HG03039 (cell line): Measurements from ENCODE around the gene PHYH.
"Not testable (repeated sequence)": the region's sequence is repeated elsewhere in the genome, so short reads cannot be mapped to it uniquely, and the experiment has no call there.

Experiments
- ATAC-seq: cut with Tn5 transposase; IDR thresholded peaks from one replicate; pipeline ENCODE4 v1.9.1; 2021; ENCODE audit warnings: mild to moderate bottlenecking, moderate library complexity; ENCODE audit not compliant: unreplicated experiment

Gene PHYH

GRCh38 chr10:13299437-13300287 is at the start of gene PHYH:
PHYH (minus strand) TSS chr10:13300064; CDS start chr10:13300042, 22 bp downstream.
- peak; percentile 72 for ATAC-seq

GRCh38 chr10:13348216-13349017 is 48.6 kb upstream of the PHYH start, which contains the start of gene SEPHS1:
SEPHS1 (minus strand) TSS chr10:13348293; CDS start chr10:13344950, 3,343 bp downstream.
- ATAC-seq: peak; percentile 57

- ATAC-seq: peak; percentile 55
Measured at GRCh38 chr10:13347500-13348156, 47.8 kb upstream of the PHYH start.

- peak; percentile 24 for ATAC-seq
Measured at GRCh38 chr10:13347043-13347499, 47.2 kb upstream of the PHYH start.

- ATAC-seq: no peak
Measured at GRCh38 chr10:13346283-13347042, 46.6 kb upstream of the PHYH start.

GRCh38 chr10:13340626-13341376 is 40.9 kb upstream of the PHYH start:
- ATAC-seq: peak; percentile 93

GRCh38 chr10:13340068-13340467 is 40.2 kb upstream of the PHYH start:
- no peak for ATAC-seq

GRCh38 chr10:13338390-13339110 is 38.7 kb upstream of the PHYH start:
- no peak for ATAC-seq

GRCh38 chr10:13337827-13338196 is 37.9 kb upstream of the PHYH start:
- ATAC-seq: no peak

GRCh38 chr10:13337128-13337826 is 37.4 kb upstream of the PHYH start:
- no peak for ATAC-seq

- ATAC-seq: no peak
Measured at GRCh38 chr10:13335881-13336280, 36.0 kb upstream of the PHYH start.

GRCh38 chr10:13334556-13334955 is 34.7 kb upstream of the PHYH start:
- no peak for ATAC-seq

GRCh38 chr10:13331646-13332045 is 31.8 kb upstream of the PHYH start:
- no peak for ATAC-seq

- not testable (repeated sequence) for ATAC-seq
Measured at GRCh38 chr10:13330980-13331379, 31.1 kb upstream of the PHYH start.

- ATAC-seq: no peak
Measured at GRCh38 chr10:13329565-13329964, 29.7 kb upstream of the PHYH start.

- ATAC-seq: no peak
Measured at GRCh38 chr10:13328613-13329012, 28.7 kb upstream of the PHYH start.

- no peak for ATAC-seq
Measured at GRCh38 chr10:13328126-13328525, 28.3 kb upstream of the PHYH start.

GRCh38 chr10:13327534-13327933 is 27.7 kb upstream of the PHYH start:
- ATAC-seq: no peak
